Panc1 (cell line): ENCODE data around the gene RAPGEF5.

Experiments used
- SIN3A ChIP-seq: IDR thresholded peaks from 2 replicates; pipeline ENCODE4 v1.6.1; 2012; ENCODE audit warnings: low read depth, mild to moderate bottlenecking, low read length, moderate library complexity, borderline replicate concordance; ENCODE audit not compliant: insufficient read depth
- TF ChIP-seq, protein P1 (sequence below): fragments of 450-650 bp; IDR thresholded peaks from 2 replicates; pipeline ENCODE4 v1.5.1; 2017; ENCODE audit warnings: mild to moderate bottlenecking

- TF ChIP-seq, protein P1, sequence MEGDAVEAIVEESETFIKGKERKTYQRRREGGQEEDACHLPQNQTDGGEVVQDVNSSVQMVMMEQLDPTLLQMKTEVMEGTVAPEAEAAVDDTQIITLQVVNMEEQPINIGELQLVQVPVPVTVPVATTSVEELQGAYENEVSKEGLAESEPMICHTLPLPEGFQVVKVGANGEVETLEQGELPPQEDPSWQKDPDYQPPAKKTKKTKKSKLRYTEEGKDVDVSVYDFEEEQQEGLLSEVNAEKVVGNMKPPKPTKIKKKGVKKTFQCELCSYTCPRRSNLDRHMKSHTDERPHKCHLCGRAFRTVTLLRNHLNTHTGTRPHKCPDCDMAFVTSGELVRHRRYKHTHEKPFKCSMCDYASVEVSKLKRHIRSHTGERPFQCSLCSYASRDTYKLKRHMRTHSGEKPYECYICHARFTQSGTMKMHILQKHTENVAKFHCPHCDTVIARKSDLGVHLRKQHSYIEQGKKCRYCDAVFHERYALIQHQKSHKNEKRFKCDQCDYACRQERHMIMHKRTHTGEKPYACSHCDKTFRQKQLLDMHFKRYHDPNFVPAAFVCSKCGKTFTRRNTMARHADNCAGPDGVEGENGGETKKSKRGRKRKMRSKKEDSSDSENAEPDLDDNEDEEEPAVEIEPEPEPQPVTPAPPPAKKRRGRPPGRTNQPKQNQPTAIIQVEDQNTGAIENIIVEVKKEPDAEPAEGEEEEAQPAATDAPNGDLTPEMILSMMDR: no peak
- TF ChIP-seq SIN3A: no peak
These were observed 152.6 kb downstream of the RAPGEF5 start for GRCh38 chr7:22204312-22204711.
